DMS114 treated with DMSO at 0.1 percent for 48 hours (cell line): ENCODE results near the gene SLC39A11.
"Not testable (repeated sequence)": the region's sequence is repeated elsewhere in the genome, so short reads cannot be mapped to it uniquely, and the experiment has no call there.

Experiments used
- DNase-seq: peaks from one replicate; lab custom pipeline; 2025; ENCODE audit not compliant: unreplicated experiment; lab: John Stamatoyannopoulos, UW

The SLC39A11 gene

DNA sequence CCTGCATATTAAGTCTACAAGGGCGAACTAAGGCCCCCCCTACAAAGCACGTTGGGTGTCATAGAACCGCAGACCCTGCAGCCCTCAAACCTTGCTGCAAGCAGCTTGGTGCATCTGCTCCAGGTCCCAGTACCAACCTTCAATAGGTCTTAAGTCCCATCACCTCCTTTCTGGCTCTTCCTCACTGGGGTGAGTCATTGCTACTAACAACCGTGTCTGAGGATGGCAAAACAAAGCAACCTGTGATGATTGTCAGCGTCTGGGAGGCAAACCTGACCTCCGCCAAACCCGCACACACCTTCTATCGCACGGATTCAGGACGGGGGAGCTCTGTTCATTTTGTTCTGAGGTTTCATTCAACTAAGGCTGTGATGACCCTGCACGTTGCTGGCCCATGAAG, 138.9 kb downstream of the SLC39A11 start:
- no peak for DNase-seq

DNA sequence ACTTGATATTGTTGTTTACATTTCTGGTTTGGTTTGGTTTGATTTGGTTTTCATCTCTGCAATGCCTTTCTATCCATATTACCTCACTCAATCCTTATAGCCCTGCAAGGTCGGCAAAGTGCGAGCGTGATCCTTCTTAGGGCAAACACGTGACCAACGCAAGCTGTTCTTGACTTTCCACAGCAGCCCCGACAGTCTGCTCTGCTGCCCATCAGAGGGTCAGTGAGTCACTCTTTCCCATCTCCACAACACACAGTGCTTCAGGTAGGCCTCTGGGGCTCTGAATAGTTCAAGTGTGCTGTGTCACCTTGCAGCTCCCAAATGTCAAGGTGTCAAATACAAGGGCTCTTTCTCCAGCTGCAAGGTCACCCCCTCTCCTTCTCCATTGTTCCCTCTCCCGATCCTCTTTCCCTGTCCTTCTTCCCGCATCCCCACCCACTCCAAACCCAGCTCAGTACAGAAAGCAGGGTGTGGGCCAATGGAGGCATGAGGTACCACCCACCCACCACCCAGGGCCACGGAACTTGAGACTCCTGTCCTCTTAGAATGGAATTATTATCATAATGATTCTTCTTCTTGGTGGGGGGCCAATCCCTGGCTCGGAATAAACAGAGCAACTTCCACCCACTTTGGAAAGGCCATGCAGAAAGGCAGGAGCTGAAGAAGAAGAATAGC, 139.7 kb downstream of the SLC39A11 start:
- DNase-seq = no peak

DNA sequence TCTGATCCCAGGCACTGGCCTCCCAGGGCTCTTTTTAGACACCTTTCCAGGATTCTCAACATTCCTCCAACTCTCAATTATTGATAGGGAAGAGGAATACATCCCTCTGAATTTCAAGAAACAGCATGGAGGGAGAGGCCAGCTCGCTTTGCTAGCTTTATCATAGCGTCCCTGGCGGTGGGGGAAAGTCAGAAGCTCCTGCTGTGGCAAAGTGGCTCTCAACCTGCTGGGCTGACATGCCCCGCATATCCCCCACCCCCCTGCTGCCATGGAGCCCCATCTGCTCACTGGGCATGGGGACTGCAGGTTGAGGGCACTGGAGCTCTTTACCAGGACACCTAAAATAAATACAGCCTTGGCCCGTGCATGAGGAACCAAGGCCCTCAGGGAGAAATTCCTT, 140.3 kb downstream of the SLC39A11 start:
- DNase-seq = no peak

DNA sequence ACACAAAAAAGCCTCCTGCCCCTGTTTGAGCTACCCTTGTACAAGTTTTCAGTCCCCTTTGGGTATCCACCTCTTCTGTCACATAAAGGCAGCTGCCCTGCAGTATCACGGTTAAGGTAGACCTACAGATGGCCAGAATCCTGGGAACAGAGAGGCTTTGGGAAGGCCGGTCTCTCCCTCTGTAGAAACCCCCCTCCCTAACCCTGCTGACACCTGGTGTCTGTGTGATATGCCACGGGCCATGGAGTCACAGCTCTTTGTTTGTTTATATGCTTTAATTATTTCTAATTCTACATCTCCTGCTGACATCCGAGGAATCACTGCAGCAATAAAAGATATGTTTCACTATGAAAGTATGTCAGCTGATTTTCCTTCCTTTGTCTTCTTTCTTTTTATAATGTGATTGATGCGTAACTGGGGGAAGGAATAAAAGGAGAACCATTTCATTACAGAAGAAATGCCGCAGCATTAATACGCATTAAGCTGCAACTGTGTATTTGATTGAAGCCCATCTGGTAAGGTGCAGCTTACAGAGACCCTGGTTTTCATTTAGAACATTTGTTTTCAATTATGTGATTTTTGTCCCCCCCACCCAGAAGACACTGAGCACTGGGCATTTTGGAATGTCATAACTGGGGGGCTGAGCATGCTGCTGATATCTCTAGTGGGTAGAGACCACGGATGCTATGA, 142.1 kb downstream of the SLC39A11 start:
- DNase-seq = no peak

DNA sequence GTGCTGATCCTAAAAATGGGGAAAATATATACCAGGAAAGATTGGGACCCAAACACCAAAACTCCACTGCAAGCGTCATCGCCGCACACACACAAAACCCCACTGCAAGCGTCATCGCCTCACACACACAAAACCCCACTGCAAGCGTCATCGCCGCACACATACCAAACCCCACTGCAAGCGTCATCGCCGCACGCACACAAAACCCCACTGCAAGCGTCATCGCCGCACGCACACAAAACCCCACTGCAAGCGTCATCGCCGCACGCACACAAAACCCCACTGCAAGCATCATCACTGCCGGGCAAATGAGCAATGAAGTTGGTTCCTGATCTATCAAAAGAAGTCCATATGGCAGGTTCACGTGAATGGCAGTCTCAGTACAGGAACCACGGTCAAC, 144.4 kb downstream of the SLC39A11 start:
- DNase-seq = no peak

DNA sequence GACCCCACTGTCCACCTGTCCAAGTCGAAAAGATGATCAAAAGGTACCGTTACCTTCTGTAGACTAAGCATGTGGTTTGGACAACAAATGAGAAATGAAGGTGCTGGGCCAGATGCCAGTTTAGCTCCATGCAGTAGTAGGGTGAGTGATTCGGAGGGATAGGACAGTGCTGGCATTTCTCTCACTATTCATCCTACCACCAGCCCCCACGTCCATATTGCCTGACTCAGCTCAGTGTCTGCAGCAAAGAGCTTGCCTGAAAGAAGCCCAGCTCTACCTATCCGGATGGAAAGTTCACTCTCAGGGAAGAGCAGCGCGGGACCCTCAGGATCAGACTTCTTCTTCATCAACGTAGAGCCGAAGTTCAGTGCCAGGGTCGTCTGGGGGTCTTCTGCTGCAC, 145.0 kb downstream of the SLC39A11 start:
- DNase-seq = no peak

DNA sequence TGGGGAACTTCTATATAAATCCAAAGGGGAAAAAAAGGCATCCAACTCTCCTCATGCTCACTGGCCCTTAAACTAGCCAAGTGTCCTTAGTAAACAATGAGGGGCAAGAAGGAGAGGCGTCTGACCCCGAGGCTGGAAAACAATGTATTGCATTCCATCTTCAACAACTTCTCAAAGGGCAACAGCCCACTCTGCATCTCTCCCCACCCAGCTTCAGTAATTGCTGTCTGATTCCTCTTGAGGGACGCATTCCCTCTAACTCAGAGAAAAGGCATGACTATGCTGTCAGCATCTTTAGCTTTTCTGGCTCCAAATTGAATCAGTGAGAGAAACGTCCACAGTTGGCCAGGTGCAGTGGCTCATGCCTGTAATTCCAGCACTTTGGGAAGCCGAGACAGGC, 145.8 kb downstream of the SLC39A11 start:
- no peak for DNase-seq

DNA sequence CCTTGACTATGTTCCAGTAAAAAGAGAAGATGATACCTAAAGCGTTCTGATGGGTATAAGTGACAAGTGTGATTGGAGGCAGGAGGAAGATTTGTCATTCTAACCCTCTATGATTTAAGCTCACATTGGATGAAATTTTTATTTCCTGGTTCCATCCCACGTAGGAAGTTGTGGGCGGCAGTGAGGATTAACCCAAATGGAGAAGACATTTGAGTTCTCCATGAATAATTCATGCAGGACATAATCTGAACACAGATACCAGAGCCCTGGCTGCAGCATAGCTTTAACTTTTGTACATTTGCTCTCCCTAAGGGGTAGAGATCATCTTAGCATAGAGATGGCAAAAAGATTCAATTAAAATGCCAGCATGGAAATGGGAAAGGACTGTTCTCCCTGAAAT, 146.3 kb downstream of the SLC39A11 start:
- no peak for DNase-seq

DNA sequence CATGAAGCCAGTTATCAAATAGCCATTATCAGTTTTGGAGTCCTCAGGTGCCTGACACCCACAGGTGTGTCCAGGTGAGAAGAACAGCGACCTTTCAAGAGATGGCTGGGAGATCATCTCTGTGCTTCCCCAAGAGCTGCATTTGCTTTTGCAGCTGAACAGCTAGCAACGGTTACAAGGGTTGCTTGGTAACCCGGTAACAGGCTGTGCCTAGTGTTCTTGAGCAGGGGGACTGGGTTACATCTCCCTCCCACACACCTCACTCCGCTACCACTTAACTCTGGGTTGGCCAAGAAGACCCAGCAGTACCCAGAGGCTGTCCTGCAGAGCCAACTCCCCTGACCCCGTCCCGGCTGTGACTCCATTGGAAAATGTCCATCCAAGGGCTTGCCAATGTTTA, 147.0 kb downstream of the SLC39A11 start:
- DNase-seq = no peak

DNA sequence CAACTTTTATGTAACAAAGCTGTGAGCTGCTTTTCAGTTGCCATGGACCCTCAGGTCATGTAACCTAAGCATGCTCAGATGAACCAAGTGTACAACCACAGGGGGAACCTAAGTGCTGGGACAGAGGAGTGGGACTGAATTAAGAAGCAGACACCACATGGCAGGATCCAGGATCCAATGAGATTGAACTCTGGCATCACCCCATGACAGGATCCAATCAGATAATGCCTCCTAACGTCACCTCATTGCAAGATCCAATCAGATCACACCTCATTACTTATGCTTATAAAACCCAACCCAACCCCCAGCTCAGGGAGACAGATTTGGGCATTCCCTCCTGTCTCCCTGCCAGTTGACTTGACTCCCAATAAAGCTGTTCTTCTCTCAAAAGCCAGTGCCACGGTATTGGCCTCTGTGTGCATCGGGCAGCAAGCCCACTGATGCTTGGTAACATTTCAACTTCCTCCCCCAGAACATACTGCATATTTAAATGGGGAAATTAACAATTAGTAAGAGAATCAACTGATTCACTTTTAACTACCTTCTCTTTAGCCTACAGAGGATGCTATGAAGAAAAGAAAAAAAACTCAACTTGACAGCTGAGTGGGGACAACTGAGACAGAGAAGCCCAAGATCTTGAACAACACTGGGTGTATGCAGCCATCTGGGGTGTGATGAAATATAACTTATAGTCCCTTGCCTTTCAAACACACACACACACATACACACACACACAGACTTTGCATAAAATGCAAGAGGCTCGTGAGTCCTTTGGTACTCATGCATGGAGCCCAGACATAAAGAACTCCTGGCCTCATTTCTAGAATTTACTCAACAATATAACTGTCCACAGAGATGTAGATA, 148.4 kb downstream of the SLC39A11 start:
- no peak for DNase-seq

DNA sequence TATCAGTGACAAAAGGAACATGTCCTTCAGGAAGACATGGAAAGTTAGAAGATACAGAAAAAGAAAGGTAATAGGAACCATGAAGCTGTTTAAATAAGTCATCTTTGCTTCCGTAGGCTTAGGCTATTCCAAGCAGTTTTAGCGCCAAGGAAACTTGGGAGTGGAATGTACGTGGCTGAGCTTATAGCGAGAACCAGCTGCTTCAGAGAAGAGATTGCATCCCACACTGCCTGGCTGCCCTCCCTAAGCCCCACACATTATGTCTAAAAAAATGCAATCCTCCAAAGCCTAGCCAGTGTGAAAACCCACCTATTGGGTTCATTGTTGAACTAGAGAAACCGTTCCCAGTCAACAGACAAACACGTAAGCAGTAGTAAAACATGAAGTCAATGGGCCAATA, 149.9 kb downstream of the SLC39A11 start:
- DNase-seq = no peak

DNA sequence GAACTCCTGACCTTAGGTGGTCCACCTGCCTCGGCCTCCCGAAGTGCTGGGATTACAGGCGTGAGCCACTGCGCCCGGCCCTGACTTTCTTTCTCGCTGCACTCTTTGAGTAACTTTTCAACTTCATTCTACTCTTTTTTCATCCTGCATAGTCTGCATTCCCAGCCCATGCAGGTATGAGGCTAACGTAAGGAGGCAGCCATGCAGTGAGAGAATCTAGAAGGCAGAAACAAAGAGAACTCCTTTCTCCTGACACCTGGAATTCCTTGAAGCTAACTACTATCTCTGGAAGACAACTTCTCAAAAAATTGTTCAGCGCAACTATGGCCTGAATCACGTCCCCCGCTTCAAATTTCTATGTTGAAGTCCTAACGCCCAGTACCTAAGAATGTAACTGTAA, 152.0 kb downstream of the SLC39A11 start:
- no peak for DNase-seq

DNA sequence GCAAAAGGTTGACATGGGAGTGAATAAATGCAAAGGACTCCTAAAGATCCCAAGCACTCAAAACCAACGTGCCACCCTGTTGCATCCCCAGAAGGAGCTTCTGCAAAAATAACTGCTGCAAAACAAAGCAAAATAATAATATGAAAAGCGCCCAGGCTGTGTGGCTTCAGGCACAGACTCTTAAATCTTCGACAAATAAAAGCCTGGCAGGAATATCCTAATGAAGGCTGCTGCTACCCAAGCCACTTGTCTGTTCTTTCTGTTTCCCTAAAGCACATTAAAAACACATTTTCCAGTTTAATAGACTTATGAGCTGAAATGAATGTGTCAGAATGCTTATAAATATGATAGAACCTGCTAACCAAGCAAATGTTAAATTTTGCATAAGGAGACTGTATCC, 154.0 kb downstream of the SLC39A11 start:
- no peak for DNase-seq

DNA sequence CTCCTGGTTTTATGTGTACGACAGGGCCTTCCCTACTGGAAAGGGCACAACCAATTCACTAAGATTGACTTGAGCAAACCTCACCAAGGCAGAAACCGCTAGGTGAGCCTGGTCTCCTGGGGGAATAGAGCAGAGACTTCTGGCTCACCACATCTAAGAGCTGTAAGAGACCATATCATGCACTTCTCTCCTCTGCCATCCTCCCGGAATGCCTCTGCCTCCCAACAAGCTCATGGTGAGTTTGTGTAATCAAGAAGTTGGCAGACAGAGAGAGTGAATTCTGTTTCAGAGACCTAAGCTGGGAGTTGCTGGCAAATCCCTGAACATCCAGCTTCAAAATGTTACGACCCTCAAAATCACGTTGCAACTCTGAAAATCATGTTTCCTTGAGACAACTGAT, 154.8 kb downstream of the SLC39A11 start:
- DNase-seq = no peak

DNA sequence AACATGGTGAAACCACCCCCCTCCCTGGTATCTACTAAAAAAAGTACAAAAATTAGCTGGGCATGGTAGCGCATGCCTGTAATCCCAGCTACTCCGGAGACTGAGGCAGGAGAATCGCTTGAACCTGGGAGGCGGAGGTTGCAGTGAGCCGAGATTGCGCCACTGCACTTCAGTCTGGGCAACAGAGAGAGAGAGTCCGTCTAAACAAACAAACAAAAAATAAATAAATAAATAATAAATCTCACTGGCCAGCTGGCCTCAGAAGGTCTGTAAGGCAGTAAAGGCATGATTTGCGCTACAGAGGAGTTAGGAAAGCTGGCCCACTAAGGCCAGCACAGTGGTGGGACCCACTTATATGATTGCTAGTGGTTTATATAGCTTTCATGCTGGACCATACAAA, 155.2 kb downstream of the SLC39A11 start:
- DNase-seq = not testable (repeated sequence)

DNA sequence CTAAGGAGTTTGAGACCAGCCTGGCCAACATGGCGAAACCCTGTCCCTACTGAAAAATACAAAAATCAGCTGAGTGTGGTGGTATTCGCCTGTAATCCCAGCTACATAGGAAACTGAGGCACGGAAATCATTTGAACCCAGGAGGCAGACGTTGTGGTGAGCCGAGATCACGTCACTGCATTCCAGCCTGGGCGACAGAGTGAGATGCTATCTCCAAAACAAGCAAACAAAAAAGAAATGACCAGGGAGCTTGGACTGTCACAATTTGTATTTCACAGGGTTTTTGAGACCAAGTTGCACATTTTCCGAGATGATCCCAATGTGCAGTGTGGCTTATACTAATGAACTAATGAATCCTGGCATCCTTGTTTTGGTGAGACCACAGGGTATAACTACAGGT, 156.5 kb downstream of the SLC39A11 start:
- DNase-seq = no peak

DNA sequence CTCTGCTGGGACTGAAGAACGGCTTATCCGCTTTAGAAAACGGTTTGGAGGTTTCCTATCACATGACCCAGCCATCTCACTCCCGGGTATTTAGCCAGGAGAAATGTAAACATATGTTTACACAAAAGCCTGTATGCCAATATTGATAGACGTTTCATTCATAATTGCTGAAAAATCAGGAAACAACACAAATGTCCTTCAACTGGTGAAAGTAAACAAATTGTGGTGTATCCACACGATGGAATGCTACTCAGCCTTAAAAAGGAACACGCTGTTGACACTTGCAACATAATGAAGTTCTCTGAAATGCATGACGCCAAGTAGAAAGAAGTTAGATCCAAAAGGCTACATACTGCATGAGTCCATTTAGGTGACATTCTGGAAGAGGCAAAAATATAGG, 157.6 kb downstream of the SLC39A11 start:
- DNase-seq = no peak

DNA sequence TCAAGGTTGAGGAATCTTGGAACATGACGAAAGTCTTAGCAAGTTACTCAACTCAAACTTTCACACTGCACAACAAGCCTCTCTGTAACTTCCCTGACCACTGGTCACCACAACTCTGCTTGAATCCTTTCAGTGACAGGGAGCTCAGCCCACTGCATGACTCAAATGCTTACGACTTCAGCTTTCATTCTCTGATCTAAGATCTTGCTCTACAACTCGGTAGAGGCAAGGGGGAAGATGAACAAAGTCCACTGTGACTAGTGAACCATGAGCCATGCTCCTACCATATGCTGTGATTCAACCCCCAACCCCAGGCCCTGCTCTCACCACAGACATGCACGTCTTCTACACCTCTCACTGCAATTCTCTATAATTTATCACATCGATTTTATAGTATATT, 160.9 kb downstream of the SLC39A11 start:
- no peak for DNase-seq

DNA sequence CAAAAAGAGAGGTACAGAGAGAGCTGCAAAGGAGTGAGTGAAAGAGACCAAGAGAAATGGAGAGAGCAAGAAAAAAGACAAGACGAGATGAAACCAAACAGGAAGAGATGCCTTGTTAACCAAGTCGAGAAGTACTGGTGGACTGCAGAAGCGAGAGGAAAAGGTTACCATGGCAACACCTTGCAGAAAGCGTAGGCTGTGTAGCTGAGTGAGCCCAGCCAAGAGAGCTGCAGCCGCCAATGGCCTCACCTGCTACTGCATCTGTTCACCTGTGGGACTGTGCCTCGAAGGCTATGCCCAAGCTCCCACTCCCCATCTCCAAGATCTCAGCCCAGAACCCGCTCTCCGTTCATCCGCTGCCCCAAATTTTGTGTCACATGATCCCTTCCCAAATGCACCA, 161.3 kb downstream of the SLC39A11 start:
- no peak for DNase-seq

DNA sequence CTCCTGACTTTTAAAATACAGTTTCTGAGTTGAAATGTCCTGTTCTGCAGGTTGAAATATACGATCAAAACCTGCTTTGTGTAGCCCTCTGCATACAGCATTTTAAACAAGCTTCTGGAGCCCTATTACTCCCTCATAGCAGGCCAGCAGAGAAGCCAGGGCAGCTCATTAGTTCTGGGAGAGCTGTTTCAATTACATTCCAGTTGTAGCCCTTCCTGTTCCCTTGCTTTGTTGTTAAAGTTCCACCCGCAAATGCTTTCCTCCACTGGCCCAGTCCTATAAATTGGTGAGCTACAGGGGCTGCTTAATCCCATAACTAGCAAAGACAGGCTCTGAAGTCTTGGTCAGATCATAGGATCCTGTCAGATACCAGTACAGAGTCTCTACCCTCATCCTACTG, 162.5 kb downstream of the SLC39A11 start:
- no peak for DNase-seq

DNA sequence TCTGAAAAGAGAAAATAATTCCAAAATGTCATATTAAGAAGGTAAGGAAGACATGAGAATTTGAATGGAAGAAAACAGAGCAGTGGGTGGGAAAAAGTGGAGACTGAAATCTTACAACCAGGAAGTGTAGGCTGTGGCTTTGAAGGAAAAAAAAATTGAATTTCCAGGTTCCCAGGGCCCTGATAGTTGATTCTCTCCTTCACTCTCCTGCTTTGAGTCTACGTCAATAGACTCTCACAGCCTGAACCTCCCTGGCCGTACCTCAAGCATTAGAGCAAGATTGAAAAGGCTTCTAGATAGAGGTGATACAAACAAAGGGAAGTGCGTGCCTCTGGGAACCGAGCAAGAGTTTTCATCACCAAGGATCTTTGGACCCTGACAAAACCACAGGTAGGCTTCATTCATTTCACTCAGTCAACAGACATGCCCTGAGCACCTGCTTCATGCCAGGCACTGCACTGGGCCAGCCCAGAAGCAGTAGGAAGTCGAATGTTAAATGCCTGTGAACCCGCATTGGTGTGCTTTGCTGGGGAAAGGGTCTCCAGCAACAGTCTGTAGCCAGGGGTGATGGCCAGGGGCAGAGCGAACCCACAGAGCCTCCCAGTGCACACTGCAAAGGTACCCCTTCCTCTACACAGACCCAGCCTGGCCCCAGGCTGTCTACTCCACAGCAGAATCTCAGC, 163.9 kb downstream of the SLC39A11 start:
- DNase-seq = no peak

DNA sequence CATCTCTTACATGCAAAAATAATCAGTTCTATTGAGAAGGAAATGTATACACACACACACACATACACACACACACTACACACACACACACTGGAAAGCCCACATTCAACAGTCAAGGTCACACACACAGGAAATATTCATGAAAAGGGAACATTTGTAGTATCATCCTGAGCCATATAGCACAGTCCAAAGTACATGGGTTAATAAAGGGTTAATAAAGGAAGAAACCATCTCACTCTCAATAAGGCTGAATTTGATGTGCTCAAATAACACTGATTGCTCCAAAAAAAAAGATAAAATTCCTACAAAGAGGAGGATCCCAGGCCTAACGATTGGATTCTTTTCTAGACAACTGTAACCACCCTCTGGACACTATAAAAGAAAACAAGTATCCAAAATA, 164.7 kb downstream of the SLC39A11 start:
- DNase-seq = no peak
